ENCODE results near the gene SNRPA. TPM values are rescaled to one million over a fixed set of nuclear protein-coding genes. Genes with fewer than 3 reads are reported as not detected.

The SNRPA gene
- total and polyA plus RNA-seq, 7 donors: 21.5 to 43.6 (median 32.1) TPM

DNA sequence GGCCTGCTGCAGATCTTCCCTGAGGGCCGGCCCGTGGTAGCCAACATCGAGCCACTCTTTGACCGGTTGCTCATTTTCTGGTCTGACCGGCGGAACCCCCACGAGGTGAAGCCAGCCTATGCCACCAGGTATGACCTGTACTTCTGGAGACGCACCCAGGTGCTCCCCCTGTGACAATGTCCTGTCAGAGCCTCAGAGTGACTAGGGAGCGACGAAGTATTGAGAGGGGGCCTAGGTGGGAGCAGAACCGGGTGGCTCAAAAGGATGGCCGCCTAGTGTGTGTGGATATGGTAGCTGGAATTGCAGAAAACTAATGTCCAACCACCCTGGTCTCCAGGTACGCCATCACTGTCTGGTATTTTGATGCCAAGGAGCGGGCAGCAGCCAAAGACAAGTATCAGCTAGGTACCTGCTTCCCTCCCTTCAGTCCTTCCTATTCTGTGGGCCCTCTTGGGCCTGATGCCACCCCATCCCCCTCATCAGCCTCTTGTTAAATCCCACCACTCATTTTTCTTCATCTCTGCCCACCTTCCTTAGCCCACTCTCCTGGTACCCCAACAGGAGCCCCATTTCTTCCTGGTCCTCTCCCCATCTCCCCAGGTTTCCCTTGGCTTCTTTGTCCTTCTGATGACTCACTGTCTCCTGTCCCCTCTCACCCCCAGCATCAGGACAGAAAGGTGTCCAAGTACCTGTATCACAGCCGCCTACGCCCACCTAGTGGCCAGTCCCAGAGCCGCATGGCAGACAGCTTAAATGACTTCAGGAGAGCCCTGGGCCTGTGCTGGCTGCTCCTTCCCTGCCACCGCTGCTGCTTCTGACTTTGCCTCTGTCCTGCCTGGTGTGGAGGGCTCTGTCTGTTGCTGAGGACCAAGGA, 56.4 kb downstream of the SNRPA start:
- H3K27me3 ChIP-seq (ENCODE audit: insufficient read depth in 3 of 3, low read length in 2 of 3): no peaks in the 10 kb centered on the region
- no peak for DNase-seq
- peak overlapping the region; percentile 64 for H3K27ac ChIP-seq
- no peak for ATAC-seq
- TF ChIP-seq, protein P1, sequence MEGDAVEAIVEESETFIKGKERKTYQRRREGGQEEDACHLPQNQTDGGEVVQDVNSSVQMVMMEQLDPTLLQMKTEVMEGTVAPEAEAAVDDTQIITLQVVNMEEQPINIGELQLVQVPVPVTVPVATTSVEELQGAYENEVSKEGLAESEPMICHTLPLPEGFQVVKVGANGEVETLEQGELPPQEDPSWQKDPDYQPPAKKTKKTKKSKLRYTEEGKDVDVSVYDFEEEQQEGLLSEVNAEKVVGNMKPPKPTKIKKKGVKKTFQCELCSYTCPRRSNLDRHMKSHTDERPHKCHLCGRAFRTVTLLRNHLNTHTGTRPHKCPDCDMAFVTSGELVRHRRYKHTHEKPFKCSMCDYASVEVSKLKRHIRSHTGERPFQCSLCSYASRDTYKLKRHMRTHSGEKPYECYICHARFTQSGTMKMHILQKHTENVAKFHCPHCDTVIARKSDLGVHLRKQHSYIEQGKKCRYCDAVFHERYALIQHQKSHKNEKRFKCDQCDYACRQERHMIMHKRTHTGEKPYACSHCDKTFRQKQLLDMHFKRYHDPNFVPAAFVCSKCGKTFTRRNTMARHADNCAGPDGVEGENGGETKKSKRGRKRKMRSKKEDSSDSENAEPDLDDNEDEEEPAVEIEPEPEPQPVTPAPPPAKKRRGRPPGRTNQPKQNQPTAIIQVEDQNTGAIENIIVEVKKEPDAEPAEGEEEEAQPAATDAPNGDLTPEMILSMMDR (IDR thresholded peaks at IDR 0.05): no peak
- intact Hi-C loops (cut with DNase I): loop anchor here (5.0 to 10.0 kb wide), 2 partner anchors 90 to 143 kb away; partner anchors contain the start of genes COQ8B (in 1 of the 2) and ITPKC (in 1 of the 2)
- peaks cover 48% of the 10 kb centered on the region for H3K4me1 ChIP-seq
- H3K36me3 ChIP-seq (ENCODE audit: insufficient read depth in 1 of 2, low read depth in 1 of 2): peaks cover 0 to 39% of the 10 kb centered on the region in 2 donors
- peak overlapping the region; percentile 22 for H3K4me3 ChIP-seq
- WGBS, 3 donors: 69 to 75% (median 72%) methylated on average over 18 of the region's 18 CpGs
- no peaks in the 10 kb centered on the region for H3K9me3 ChIP-seq

DNA sequence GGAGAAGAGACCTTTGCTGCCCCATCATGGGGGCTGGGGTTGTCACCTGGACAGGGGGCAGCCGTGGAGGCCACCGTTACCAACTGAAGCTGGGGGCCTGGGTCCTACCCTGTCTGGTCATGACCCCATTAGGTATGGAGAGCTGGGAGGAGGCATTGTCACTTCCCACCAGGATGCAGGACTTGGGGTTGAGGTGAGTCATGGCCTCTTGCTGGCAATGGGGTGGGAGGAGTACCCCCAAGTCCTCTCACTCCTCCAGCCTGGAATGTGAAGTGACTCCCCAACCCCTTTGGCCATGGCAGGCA, 57.0 kb downstream of the SNRPA start:
- TF ChIP-seq, protein P1 (IDR thresholded peaks at IDR 0.05): no peak
- WGBS, 3 donors: 83 to 86% (median 84%) methylated on average over 2 of the region's 2 CpGs

DNA sequence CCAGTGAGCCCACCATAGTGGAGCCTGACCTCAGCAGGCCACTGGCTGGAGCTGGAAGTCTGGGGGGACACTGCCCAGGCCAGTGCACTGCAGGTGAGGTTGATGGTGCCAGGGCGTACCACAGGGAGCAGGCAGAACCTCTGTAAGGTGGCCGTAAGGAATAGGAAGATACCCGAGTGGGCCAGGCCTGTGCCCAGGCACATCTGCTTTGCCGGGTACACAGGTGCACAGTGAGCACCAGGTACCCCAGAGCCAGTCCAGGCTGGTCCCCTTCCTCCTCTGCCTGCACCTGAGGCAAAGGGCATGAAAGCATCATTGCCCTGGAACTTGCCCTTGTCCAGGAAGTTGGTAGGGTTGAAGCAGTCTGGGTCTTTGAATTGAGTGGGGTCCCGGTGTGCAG, 57.5 kb downstream of the SNRPA start:
- no peak for ATAC-seq
- H3K4me1 ChIP-seq: peaks cover 37% of the 10 kb centered on the region
- H3K27me3 ChIP-seq (ENCODE audit: insufficient read depth in 3 of 3, low read length in 2 of 3): no peaks in the 10 kb centered on the region
- H3K36me3 ChIP-seq (ENCODE audit: insufficient read depth in 1 of 2, low read depth in 1 of 2): peaks cover 0 to 39% of the 10 kb centered on the region in 2 donors
- H3K27ac ChIP-seq: no peak overlapping the region
- DNase-seq: no peak
- no peak overlapping the region for H3K4me3 ChIP-seq
- 83 to 90% (median 88%) methylated on average over 5 of the region's 5 CpGs for WGBS, 3 donors
- intact Hi-C loops (cut with DNase I): loop anchor here (5.0 to 10.0 kb wide), 2 partner anchors 91 to 144 kb away; partner anchors contain the start of genes COQ8B (in 1 of the 2) and ITPKC (in 1 of the 2)
- TF ChIP-seq, protein P1 (IDR thresholded peaks at IDR 0.05): no peak
- H3K9me3 ChIP-seq: no peaks in the 10 kb centered on the region

More for the DNA sequence above, 57.0 kb downstream of the SNRPA start:
- H3K27me3 ChIP-seq (ENCODE audit: insufficient read depth in 3 of 3, low read length in 2 of 3): no peaks in the 10 kb centered on the region
- no peaks in the 10 kb centered on the region for H3K9me3 ChIP-seq
- DNase-seq (no peak), ATAC-seq (no peak)
- no peak overlapping the region for H3K27ac ChIP-seq
- intact Hi-C loops (cut with DNase I): loop anchor here (5.0 to 10.0 kb wide), 2 partner anchors 91 to 143 kb away; partner anchors contain the start of genes COQ8B (in 1 of the 2) and ITPKC (in 1 of the 2)
- no peak overlapping the region for H3K4me3 ChIP-seq
- peaks cover 0 to 39% of the 10 kb centered on the region in 2 donors for H3K36me3 ChIP-seq (ENCODE audit: insufficient read depth in 1 of 2, low read depth in 1 of 2)
- H3K4me1 ChIP-seq: peaks cover 43% of the 10 kb centered on the region

DNA sequence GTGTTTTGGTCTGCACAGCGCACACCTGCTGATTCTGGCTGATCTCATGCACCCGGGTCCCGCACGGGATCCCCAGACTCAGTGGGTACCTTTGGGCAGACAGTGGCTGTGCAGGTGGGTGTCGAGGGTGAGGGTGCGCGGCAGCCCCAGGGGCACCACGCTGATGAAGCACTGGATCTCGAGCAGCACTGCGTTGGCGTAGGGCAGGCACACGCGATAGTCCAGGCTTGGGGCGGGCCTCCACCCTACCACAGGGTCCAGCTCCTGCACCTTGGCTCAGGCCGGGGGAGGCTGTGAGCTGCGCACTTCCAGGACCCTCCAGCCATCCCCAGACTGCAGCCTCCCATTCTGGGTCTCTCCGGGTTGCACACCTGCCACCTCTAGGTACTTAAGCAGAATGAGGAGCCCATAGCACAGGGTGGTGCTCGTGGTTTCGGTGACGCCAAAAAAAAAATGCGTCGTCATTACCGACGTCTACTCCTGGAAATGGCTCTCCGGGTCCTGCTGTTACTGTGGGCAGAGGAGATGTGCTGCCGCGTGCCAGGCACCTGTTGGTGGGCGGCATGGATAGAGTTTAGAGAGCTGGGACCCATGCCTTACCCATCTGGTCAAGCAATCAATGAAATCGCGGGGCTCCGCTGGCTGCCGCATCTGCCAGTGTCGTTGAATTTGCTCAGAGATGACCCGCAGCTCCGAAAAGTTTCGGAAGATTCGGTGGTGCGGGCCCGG, 58.5 kb downstream of the SNRPA start:
- Histone ChIP-seq H3K27ac (peak overlapping the region; percentile 72), H3K4me1 (peaks cover 27% of the 10 kb centered on the region), H3K27me3 (ENCODE audit: insufficient read depth in 3 of 3, low read length in 2 of 3) (no peaks in the 10 kb centered on the region), H3K4me3 (peak overlapping the region; percentile 66), H3K36me3 (ENCODE audit: insufficient read depth in 1 of 2, low read depth in 1 of 2) (peaks cover 0 to 39% of the 10 kb centered on the region in 2 donors), H3K9me3 (no peaks in the 10 kb centered on the region)
- intact Hi-C loops (cut with DNase I): loop anchor here (5.0 to 10.0 kb wide), 2 partner anchors 92 to 145 kb away; partner anchors contain the start of genes COQ8B (in 1 of the 2) and ITPKC (in 1 of the 2)
- peak in 1 of 2 donors; percentile 5 for DNase-seq
- no peak for ATAC-seq
- 81 to 86% (median 84%) methylated on average over 37 to 39 of the region's 39 CpGs for WGBS, 3 donors
- TF ChIP-seq, protein P1 (IDR thresholded peaks at IDR 0.05): no peak

All from psoas muscle (tissue), 8 donors.